ENCODE data around the gene ADGRG6.

Gene ADGRG6

GRCh38 chr6:142350309-142350708, 48.5 kb downstream of the ADGRG6 start:
- no peak for FAIRE-seq

GRCh38 chr6:142353690-142354089, 51.9 kb downstream of the ADGRG6 start:
- FAIRE-seq, result no peak

- FAIRE-seq, result no peak
These were observed 52.8 kb downstream of the ADGRG6 start for GRCh38 chr6:142354650-142355049.

- FAIRE-seq, result no peak
These were observed 53.8 kb downstream of the ADGRG6 start for GRCh38 chr6:142355520-142356174.

- FAIRE-seq, result no peak
These were observed 54.5 kb downstream of the ADGRG6 start for GRCh38 chr6:142356201-142356883.

GRCh38 chr6:142356884-142357225, 55.0 kb downstream of the ADGRG6 start:
- FAIRE-seq, result no peak

- FAIRE-seq, result no peak
These were observed 56.1 kb downstream of the ADGRG6 start for GRCh38 chr6:142357879-142358278.

- FAIRE-seq, result no peak
These were observed 57.6 kb downstream of the ADGRG6 start for GRCh38 chr6:142359271-142359960.

GRCh38 chr6:142361345-142361744, 59.5 kb downstream of the ADGRG6 start:
- FAIRE-seq, result no peak

GRCh38 chr6:142361779-142362750, 60.3 kb downstream of the ADGRG6 start:
- FAIRE-seq, result no peak

GRCh38 chr6:142367061-142367460, 65.3 kb downstream of the ADGRG6 start:
- no peak for FAIRE-seq

- FAIRE-seq, result no peak
These were observed 65.8 kb downstream of the ADGRG6 start for GRCh38 chr6:142367501-142368018.

GRCh38 chr6:142369266-142369665, 67.5 kb downstream of the ADGRG6 start:
- FAIRE-seq, result no peak

- FAIRE-seq, result no peak
These were observed 70.5 kb downstream of the ADGRG6 start for GRCh38 chr6:142372348-142372747.

- FAIRE-seq, result no peak
These were observed 71.7 kb downstream of the ADGRG6 start for GRCh38 chr6:142373268-142374090.

GRCh38 chr6:142374091-142374770, 72.4 kb downstream of the ADGRG6 start:
- no peak for FAIRE-seq

- FAIRE-seq, result no peak
These were observed 73.3 kb downstream of the ADGRG6 start for GRCh38 chr6:142374965-142375733.

GRCh38 chr6:142376115-142376514, 74.3 kb downstream of the ADGRG6 start:
- no peak for FAIRE-seq

- FAIRE-seq, result no peak
These were observed 75.1 kb downstream of the ADGRG6 start for GRCh38 chr6:142376800-142377496.

- FAIRE-seq, result no peak
These were observed 75.7 kb downstream of the ADGRG6 start for GRCh38 chr6:142377497-142377848.
